GM10266 (cell line): ENCODE measurements around the gene TRIP13.

Source experiments
- DNase-seq: peaks from one replicate; pipeline ENCODE4 v3.0.0; 2012; ENCODE audit errors: extremely low spot score
- TF ChIP-seq, protein P1 (sequence below): IDR thresholded peaks from 2 replicates; pipeline ENCODE4 v1.5.1; 2012; ENCODE audit warnings: mild to moderate bottlenecking, low read depth; ENCODE audit not compliant: control insufficient read depth, insufficient read depth; ENCODE audit errors: missing control alignments

Gene TRIP13

DNA sequence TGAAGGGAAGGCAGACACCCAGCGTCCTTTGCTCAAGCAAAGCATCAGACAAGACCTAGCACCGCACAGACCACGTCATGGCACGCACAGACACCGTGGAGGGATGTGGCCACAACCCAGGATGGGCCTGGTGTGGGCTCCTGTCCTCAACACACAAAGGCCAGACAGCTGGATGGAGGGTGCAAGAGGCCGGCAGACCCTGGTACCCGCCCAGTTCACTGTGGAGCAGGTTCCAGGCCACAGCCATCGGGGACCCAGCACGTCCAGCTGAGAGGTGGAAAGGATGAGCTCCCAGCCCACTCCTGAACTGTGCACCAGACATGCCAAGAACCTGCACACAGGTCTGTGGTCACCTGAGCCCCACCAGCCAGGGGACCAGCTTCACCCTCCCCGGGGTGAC lies 26.9 kb upstream of the TRIP13 start:
- no peak for DNase-seq
- TF ChIP-seq, protein P1, sequence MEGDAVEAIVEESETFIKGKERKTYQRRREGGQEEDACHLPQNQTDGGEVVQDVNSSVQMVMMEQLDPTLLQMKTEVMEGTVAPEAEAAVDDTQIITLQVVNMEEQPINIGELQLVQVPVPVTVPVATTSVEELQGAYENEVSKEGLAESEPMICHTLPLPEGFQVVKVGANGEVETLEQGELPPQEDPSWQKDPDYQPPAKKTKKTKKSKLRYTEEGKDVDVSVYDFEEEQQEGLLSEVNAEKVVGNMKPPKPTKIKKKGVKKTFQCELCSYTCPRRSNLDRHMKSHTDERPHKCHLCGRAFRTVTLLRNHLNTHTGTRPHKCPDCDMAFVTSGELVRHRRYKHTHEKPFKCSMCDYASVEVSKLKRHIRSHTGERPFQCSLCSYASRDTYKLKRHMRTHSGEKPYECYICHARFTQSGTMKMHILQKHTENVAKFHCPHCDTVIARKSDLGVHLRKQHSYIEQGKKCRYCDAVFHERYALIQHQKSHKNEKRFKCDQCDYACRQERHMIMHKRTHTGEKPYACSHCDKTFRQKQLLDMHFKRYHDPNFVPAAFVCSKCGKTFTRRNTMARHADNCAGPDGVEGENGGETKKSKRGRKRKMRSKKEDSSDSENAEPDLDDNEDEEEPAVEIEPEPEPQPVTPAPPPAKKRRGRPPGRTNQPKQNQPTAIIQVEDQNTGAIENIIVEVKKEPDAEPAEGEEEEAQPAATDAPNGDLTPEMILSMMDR: no peak

DNA sequence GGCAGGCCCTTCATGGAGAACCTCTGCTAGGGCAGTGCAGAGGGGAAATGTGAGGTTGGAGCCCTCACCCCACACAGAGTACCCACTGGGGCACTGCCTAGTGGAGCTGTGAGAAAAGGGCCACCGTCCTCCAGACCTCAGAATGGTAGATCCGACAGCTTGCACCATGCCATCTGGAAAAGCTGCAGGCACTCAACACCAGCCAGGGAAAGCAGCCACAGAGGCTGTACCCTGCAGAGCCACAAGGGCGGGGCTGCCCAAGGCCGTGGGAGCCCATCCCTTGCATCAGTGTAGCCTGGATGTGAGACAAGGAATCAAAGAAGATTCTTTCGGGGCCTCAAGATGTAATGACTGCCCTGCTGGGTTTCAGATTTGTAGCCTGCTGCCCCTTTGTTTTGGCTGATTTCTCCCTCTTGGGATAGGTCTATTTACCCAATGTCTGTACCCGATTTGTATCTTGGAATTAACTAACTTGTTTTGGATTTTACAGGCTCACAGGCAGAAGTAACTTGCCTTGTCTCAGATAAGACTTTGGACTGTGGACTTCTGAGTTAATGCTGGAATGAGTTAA lies 25.3 kb upstream of the TRIP13 start:
- no peak for DNase-seq
- TF ChIP-seq, protein P1: no peak

DNA sequence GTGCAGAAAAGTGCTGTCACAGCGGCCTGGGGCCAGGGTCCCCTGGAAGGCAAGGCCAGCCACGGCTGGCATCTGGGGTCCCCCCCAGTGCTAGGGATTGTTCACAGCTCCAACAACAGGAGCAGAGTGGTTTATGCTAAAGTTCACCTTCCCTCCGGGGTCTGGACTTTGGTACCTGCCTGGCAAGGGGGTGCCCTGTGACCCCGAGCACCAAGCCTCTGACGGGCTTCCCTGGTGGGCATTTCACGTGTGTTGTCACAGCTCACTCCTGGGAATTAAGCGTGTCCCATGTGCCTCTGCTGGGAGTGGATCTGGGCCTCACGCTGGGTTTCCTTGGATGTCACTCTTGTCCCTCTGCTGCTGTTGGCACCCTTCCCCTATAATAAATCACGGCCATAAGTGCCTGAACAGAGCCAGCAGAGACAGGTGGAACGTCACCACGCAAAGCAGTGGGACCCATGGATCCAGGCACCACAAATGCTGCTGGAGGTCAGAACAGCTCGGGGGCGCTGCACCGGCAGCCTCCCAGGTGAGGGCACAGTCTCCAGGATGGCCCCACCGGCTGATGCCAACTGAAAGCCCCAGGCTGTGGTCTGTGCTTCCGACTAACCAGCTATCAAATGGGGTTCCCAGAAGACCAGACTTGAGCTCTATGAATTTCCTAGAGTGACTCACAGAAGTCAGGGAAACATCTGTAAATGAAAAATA lies 24.1 kb upstream of the TRIP13 start:
- TF ChIP-seq, protein P1: no peak
- DNase-seq: no peak

DNA sequence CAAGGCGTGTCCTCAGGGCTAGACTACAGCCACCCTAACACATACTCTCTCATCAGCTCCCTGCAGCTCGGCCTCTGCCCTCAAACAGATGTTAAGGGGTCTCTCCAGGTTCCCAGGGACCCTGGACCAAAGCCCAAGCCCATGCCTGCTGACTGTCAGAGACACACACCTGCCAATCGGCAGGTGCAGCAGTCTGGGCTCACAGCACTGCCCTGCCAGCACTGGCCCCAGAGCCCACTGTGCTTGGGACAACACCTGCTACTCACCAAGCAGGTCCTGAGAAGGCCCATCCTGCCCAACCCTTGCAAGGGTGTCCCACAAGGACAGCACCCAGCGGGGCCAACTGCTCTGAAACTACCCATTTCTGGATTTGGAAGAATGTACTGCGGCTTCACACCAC lies 21.7 kb upstream of the TRIP13 start:
- TF ChIP-seq, protein P1: no peak
- DNase-seq: no peak

DNA sequence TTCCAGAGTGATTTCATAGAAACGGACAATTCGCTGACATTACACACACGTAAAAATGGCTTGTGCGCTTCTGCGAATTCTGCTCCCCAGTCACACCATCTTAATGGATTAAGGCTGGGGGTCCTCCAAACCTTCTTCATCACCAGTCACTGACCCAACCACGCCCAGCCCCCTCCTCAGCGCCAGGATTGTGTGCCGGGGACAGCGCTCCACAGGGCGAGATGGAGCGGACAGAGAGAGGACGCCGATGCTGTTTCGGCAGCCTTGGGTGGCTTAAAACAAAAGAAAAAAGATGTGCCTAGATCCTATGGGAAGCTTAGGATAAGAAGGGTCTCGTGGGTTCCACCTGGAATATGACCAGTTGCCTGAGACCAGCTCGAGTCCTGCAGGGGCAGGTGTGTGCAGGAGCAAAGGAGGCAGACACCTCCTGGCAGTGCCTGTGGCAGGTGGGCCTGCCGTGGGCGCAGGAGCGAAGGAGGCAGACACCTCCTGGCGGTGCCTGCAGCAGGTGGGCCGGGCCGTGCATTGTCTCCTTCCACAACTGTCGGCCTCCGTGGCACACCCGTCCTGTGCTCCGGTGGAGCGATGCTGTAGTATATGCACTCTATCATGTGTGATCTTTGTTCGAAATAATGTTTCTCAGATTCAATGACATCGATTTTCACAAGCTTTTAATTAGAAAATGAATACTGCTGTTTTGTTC lies 20.9 kb upstream of the TRIP13 start:
- TF ChIP-seq, protein P1: no peak
- DNase-seq: no peak

DNA sequence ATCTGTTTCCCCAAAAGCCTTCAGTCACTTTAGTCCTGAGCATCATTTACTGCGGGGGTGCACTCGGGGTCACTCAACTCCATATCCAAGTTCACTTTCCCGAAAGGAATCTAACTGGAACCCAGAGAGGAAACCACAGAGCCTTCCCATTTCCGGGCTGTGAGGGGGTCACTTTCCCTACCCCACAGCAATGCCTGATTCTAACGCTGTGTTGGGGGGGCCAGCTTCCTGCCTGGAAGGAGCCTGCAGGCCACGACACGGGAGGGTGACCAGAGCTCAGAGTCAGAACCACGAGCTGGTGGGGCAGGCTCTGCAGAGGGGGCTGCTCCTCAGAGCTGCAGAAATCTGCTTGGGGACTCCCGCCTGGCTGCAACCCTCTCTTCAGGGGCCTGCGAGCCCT lies 20.4 kb upstream of the TRIP13 start:
- TF ChIP-seq, protein P1: no peak
- no peak for DNase-seq

DNA sequence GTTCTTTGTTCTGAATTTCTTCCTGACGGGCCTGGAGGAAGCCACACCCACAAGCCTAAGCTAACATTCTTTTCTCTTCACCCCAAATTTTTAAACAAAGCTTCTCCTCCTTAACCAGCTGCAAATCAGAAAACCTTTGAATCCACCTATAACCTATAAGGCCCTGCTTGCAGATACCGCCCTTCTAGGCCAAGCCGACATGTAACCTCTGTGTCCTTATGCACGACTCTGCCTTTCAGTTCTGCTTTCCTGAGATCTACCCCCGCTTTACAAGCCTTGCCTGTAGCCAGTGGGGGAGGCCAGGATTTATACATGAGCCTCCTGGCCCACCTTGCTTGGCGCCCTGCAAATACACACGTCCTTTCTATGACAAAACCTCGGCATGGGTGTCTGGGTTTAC lies 19.4 kb upstream of the TRIP13 start:
- peak; percentile 72 for DNase-seq
- TF ChIP-seq, protein P1: no peak
